HepG2 (cell line): ENCODE data around the gene SLC44A4. TPM values are rescaled to one million over a fixed set of nuclear protein-coding genes. Genes with fewer than 3 reads are reported as not detected.
A peak's percentile ranks its signal among the peaks of the same experiment; 100 is the strongest.

Experiments
- ATAC-seq: fragments of 200-7000 bp; cut with Tn5 transposase; 3 replicates; pipeline ENCODE4 v1.9.1; 2020; ENCODE audit warnings: mild to moderate bottlenecking, moderate library complexity
- BruUV-seq: library from RNA; stranded (reverse); fragments of 400-500 nt; replicated peaks from 2 replicates; lab custom pipeline; 2021; lab: Mats Ljungman, UMichigan
- CTCF ChIA-PET: fragments of 300-600 bp; formaldehyde crosslinking; extraction: SDS; loops from one replicate; lab custom pipeline; 2021; ENCODE audit warnings: low total read pairs, inconsistent platforms, low intra/inter-chr PET ratio; lab: Yijun Ruan, JAX
- POLR2A ChIA-PET: fragments of 350-600 bp; sonication (Branson Sonifier 250); formaldehyde crosslinking; loops from one replicate; lab custom pipeline; 2020; ENCODE audit warnings: antibody characterized with exemption, inconsistent platforms; lab: Yijun Ruan, JAX
- DNase-seq: peaks from one replicate; pipeline ENCODE4 v3.0.0-alpha.2; 2015; ENCODE audit warnings: low spot score
- FAIRE-seq: peaks from 3 replicates; lab custom pipeline; 2011; peaks lifted over from hg19 to GRCh38; lab: Jason Lieb, UNC
- H2AFZ ChIP-seq: one replicate; pipeline ENCODE4 v1.6.1; 2011; ENCODE audit warnings: low read length, inconsistent platforms
- H3K27ac ChIP-seq: fragments of 300-600 bp; 3 replicates; pipeline ENCODE4 v1.8.0; 2011; ENCODE audit warnings: mixed run types, mild to moderate bottlenecking, mixed read lengths, low read length, inconsistent platforms; ENCODE audit not compliant: insufficient read depth; ENCODE audit errors: extremely low read length
- H3K27me3 ChIP-seq, 2 experiments: fragments of 200-600 bp in 1 of 2; 2 replicates in 1 of 2; 3 replicates in 1 of 2; pipeline versions ENCODE4 v1.6.0 to v1.8.0; 2011; ENCODE audit warnings: low read length in 2 of 2, mild to moderate bottlenecking in 2 of 2, moderate library complexity in 2 of 2, inconsistent platforms in 1 of 2; ENCODE audit not compliant: insufficient read depth in 2 of 2, control insufficient read depth in 1 of 2
- H3K36me3 ChIP-seq, 2 experiments: fragments of 200-600 bp in 1 of 2; replicated peaks in 1 of 2; 2 replicates in 1 of 2; 3 replicates in 1 of 2; pipeline versions ENCODE4 v1.5.1 to v1.8.0; 2011; ENCODE audit warnings: low read length in 2 of 2, inconsistent platforms in 1 of 2; ENCODE audit not compliant: insufficient read depth in 2 of 2, control insufficient read depth in 1 of 2
- H3K4me1 ChIP-seq: 2 replicates; pipeline ENCODE4 v1.5.1; 2012; ENCODE audit warnings: low read length, inconsistent platforms; ENCODE audit not compliant: insufficient read depth
- H3K4me2 ChIP-seq: 2 replicates; pipeline ENCODE4 v1.6.0; 2011; ENCODE audit warnings: low read depth, low read length, inconsistent platforms
- H3K4me3 ChIP-seq, 3 experiments: fragments of 200-600 bp in 1 of 3; sonication (generic), shearing (Covaris generic) in 1 of 3; replicated peaks in 1 of 3; 2 replicates each; pipeline ENCODE4 v1.5.1; 2011 to 2016; ENCODE audit warnings: low read length in 3 of 3, inconsistent platforms in 2 of 3, low read depth in 2 of 3, mild to moderate bottlenecking in 2 of 3, control low read depth in 1 of 3, mixed read lengths in 1 of 3; ENCODE audit not compliant: insufficient read depth in 1 of 3
- H3K79me2 ChIP-seq: one replicate; pipeline ENCODE4 v1.6.1; 2011; ENCODE audit warnings: low read length, inconsistent platforms; ENCODE audit not compliant: insufficient read depth
- H3K9ac ChIP-seq: 2 replicates; pipeline ENCODE4 v1.6.0; 2011; ENCODE audit warnings: mild to moderate bottlenecking, low read depth, low read length, inconsistent platforms; ENCODE audit not compliant: insufficient read depth
- H3K9me3 ChIP-seq: 2 replicates; pipeline ENCODE4 v1.5.1; 2012; ENCODE audit warnings: mild to moderate bottlenecking, low read length
- H4K20me1 ChIP-seq: 2 replicates; pipeline ENCODE4 v1.6.0; 2011; ENCODE audit warnings: inconsistent platforms, mild to moderate bottlenecking, low read length, moderate library complexity; ENCODE audit not compliant: insufficient read depth
- DBP ChIP-seq: sonication (generic); formaldehyde crosslinking; IDR thresholded peaks from 2 replicates; pipeline ENCODE4 v1.4.0; 2020; ENCODE audit warnings: missing genetic modification reagents; ENCODE audit errors: not compliant biosample characterization
- FOXO4 ChIP-seq: sonication (generic); formaldehyde crosslinking; conservative IDR thresholded peaks from 2 replicates; pipeline ENCODE4 v1.8.1; 2023; ENCODE audit warnings: missing genetic modification reagents
- GMEB1 ChIP-seq: sonication (generic); formaldehyde crosslinking; IDR thresholded peaks from 2 replicates; pipeline ENCODE4 v1.5.1; 2020; ENCODE audit warnings: missing genetic modification reagents, mild to moderate bottlenecking, borderline replicate concordance
- ISL2 ChIP-seq: sonication (generic); formaldehyde crosslinking; IDR thresholded peaks from 2 replicates; pipeline ENCODE4 v1.5.0; 2020; ENCODE audit warnings: missing genetic modification reagents
- KAT8 ChIP-seq: IDR thresholded peaks from 2 replicates; pipeline ENCODE4 v1.6.1; 2016; ENCODE audit warnings: missing genetic modification reagents, missing compliant biosample characterization
- KLF11 ChIP-seq: IDR thresholded peaks from 2 replicates; pipeline ENCODE4 v1.6.1; 2016; ENCODE audit warnings: missing compliant biosample characterization
- MAZ ChIP-seq, 2 experiments: sonication (generic) in 1 of 2; formaldehyde crosslinking in 1 of 2; IDR thresholded peaks; 2 replicates each; pipeline versions ENCODE4 v1.5.0 to v1.6.1; 2012 to 2020; ENCODE audit warnings: low read depth in 2 of 2, mild to moderate bottlenecking in 2 of 2, borderline replicate concordance in 1 of 2, improper control_type of control experiment in 1 of 2, low read length in 1 of 2, missing genetic modification reagents in 1 of 2, moderate library complexity in 1 of 2
- SALL1 ChIP-seq: sonication (generic); formaldehyde crosslinking; IDR thresholded peaks from 2 replicates; pipeline ENCODE4 v1.8.0; 2022; ENCODE audit warnings: mild to moderate bottlenecking, missing genetic modification reagents
- STAT6 ChIP-seq: sonication (generic); formaldehyde crosslinking; IDR thresholded peaks from 2 replicates; pipeline ENCODE4 v1.4.0; 2020; ENCODE audit warnings: missing genetic modification reagents, mild to moderate bottlenecking, borderline replicate concordance
- TARDBP ChIP-seq: sonication (generic); formaldehyde crosslinking; IDR thresholded peaks from 2 replicates; pipeline ENCODE4 v1.8.0; 2022; ENCODE audit warnings: mild to moderate bottlenecking, missing genetic modification reagents
- ZBTB39 ChIP-seq: sonication (generic); formaldehyde crosslinking; IDR thresholded peaks from 2 replicates; pipeline ENCODE4 v1.5.0; 2020; ENCODE audit warnings: missing genetic modification reagents
- ZNF75D ChIP-seq: sonication (generic); formaldehyde crosslinking; IDR thresholded peaks from 2 replicates; pipeline ENCODE4 v1.8.1; 2023; ENCODE audit warnings: missing genetic modification reagents, mild to moderate bottlenecking, borderline replicate concordance
- WGBS: methylation state at CpG from one replicate; pipeline ENCODE4 v1.1.6; 2017; ENCODE audit warnings: low lambda C conversion rate; 5-methylcytosine and 5-hydroxymethylcytosine counted together
- in situ Hi-C: cut with HindIII; loops from 2 replicates; pipeline ENCODE4 v1.10.0; 2017; ENCODE audit warnings: low pct_unique_long_range_greater_than_20kb; ENCODE audit not compliant: extremely low pct_ligation_motif_present
- intact Hi-C: fragments of 100-400 bp; cut with micrococcal nuclease; formaldehyde crosslinking; loops from one replicate; pipeline ENCODE4 v1.10.0; 2022; ENCODE audit not compliant: unreplicated experiment
- polyA plus RNA-seq, 8 experiments: library from polyadenylated mRNA; depleted of rRNA in 3 of 8; stranded (reverse) in 7 of 8; unstranded in 1 of 8; fragments of >200 nt; fragmentation: Illumina TruSeq in 4 of 8; extraction: Trizol in 4 of 8; gene quantifications; 2 replicates each; pipeline versions ENCODE4 v1.2.1 to v1.2.3, GENCODE V29; 2011 to 2016; ENCODE audit warnings: low read depth in 4 of 8, missing spikeins in 1 of 8, mixed read lengths in 1 of 8; ENCODE audit not compliant: insufficient read depth in 1 of 8
- total RNA-seq, 5 experiments: library from RNA; depleted of rRNA; stranded (reverse); fragments of >200 nt; fragmentation: Illumina TruSeq; extraction: Trizol; gene quantifications; 2 replicates each; pipeline ENCODE4 v1.2.3, GENCODE V29; 2016; ENCODE audit warnings: low read depth in 1 of 5

Gene SLC44A4
- total and polyA plus RNA-seq, 2 of the 13 experiments (the other 11 are each of a cell fraction or from before 2014, with no cell fraction given) = 3.5 to 5.9 TPM

GRCh38 chr6:31897612-31898382 lies 19.0 kb upstream of the SLC44A4 start, which contains the start of gene EHMT2:
TSS of gene EHMT2 (minus strand) at chr6:31897698. CDS start at chr6:31897677, 21 bp downstream.
- BruUV-seq = TSS peak; percentile 91
- peak within 1 kb of the TSS; percentile 98 for H3K4me2 ChIP-seq
- peaks cover 26% of the 10 kb centered on the region for H3K79me2 ChIP-seq
- peak; percentile 63 for FAIRE-seq
- ChIA-PET CTCF (no interaction called here), POLR2A (interaction anchor here (0.6 to 4.7 kb wide), 26 partner anchors 10 to 1074 kb away, joined by 3 to 41 read pairs (median 6); partner anchors contain the start of genes APOM, C2, C6orf47 and CFB)
- peaks cover 11 to 20% of the 10 kb centered on the region in 2 experiments for H3K36me3 ChIP-seq
- no peaks in the 10 kb centered on the region for H3K9me3 ChIP-seq
- intact Hi-C loops = loop anchor here (1.0 to 5.0 kb wide), 4 partner anchors 33 to 65 kb away; no protein-coding TSS in a partner anchor
- peak within 1 kb of the TSS; percentile 89 to 100 (median 96) for H3K4me3 ChIP-seq
- H3K9ac ChIP-seq = peak within 1 kb of the TSS; percentile 84
- no peaks in the 10 kb centered on the region for H4K20me1 ChIP-seq
- in situ Hi-C loops = no loop called here
- DNase-seq = peak; percentile 76
- peak; percentile 70 for ATAC-seq
- peak within 1 kb of the TSS; percentile 66 for H2AFZ ChIP-seq
- WGBS = 2% methylated on average over 23 of the region's 49 CpGs
- H3K27me3 ChIP-seq = peaks cover 0 to 7% of the 10 kb centered on the region in 2 experiments; a peak in 1 of 5 replicates
- peak within 1 kb of the TSS; percentile 73 for H3K27ac ChIP-seq
- peaks cover 39% of the 10 kb centered on the region for H3K4me1 ChIP-seq
- 0 out of 2 replicates have a peak, but pooled peaks have one; percentile 7 for TF ChIP-seq KAT8 (CRISPR knock-in tag)
- peak; percentile 86; the same call in 1 of the 2 replicates for TF ChIP-seq KLF11 (CRISPR knock-in tag)
- no peak for TF ChIP-seq STAT6 (CRISPR knock-in tag)
- TF ChIP-seq DBP (CRISPR knock-in tag) = no peak
- peak; percentile 24; the same call in 1 of the 2 replicates for TF ChIP-seq TARDBP (CRISPR knock-in tag)
- 0 out of 2 replicates have a peak, but pooled peaks have one; percentile 13 for TF ChIP-seq ISL2 (CRISPR knock-in tag)
- TF ChIP-seq GMEB1 = peak; percentile 29; the same call in 1 of the 2 replicates
- no peak for TF ChIP-seq ZBTB39
- 0 out of 2 replicates have a peak, but pooled peaks have one; percentile 17 for TF ChIP-seq FOXO4 (CRISPR knock-in tag)
- TF ChIP-seq MAZ (IDR thresholded peaks at IDR 0.05; ENCODE audit: borderline replicate concordance, low read depth, low read length) = peak; percentile 98
- TF ChIP-seq MAZ (CRISPR knock-in tag; IDR thresholded peaks at IDR 0.05; ENCODE audit: low read depth) = peak; percentile 99
- TF ChIP-seq SALL1 = peak; percentile 40; the same call in 1 of the 2 replicates
- no peak for TF ChIP-seq ZNF75D (CRISPR knock-in tag)
